Activated T-cell treated with anti-CD3 and anti-CD28 coated beads for 48 hours (primary cell): ENCODE results near the gene ZMYM1.
"Not testable (repeated sequence)": the region's sequence is repeated elsewhere in the genome, so short reads cannot be mapped to it uniquely, and the experiment has no call there.

Source experiments
- DNase-seq: peaks from one replicate; pipeline ENCODE4 v3.0.0-alpha.2; 2020; ENCODE audit warnings: low read depth

ZMYM1 gene

GRCh38 chr1:35076426-35076825 is 2.8 kb upstream of the ZMYM1 start:
- DNase-seq, result not testable (repeated sequence)

GRCh38 chr1:35080171-35080854 is 1.1 kb downstream of the ZMYM1 start:
- DNase-seq, result no peak

- no peak for DNase-seq
These were observed 6.2 kb downstream of the ZMYM1 start for GRCh38 chr1:35085421-35085820.

GRCh38 chr1:35097224-35097623 is 18.0 kb downstream of the ZMYM1 start:
- no peak for DNase-seq

GRCh38 chr1:35111106-35111505 is 31.9 kb downstream of the ZMYM1 start:
- no peak for DNase-seq

- no peak for DNase-seq
These were observed 33.5 kb downstream of the ZMYM1 start for GRCh38 chr1:35112668-35113067.

GRCh38 chr1:35115459-35116383 is 36.5 kb downstream of the ZMYM1 start:
- DNase-seq, result no peak

- DNase-seq, result no peak
These were observed 41.4 kb downstream of the ZMYM1 start for GRCh38 chr1:35120458-35121133.

- DNase-seq, result no peak
These were observed 43.1 kb downstream of the ZMYM1 start for GRCh38 chr1:35122311-35122710.

GRCh38 chr1:35126546-35126945 is 47.4 kb downstream of the ZMYM1 start:
- no peak for DNase-seq

GRCh38 chr1:35129080-35129479 is 49.9 kb downstream of the ZMYM1 start:
- DNase-seq, result no peak

GRCh38 chr1:35136780-35137179 is 57.6 kb downstream of the ZMYM1 start:
- DNase-seq, result no peak

GRCh38 chr1:35137590-35137989 is 58.4 kb downstream of the ZMYM1 start:
- DNase-seq, result not testable (repeated sequence)

GRCh38 chr1:35142294-35142693 is 63.1 kb downstream of the ZMYM1 start:
- DNase-seq, result not testable (repeated sequence)

GRCh38 chr1:35142728-35143127 is 63.5 kb downstream of the ZMYM1 start:
- not testable (repeated sequence) for DNase-seq

- no peak for DNase-seq
These were observed 64.7 kb downstream of the ZMYM1 start for GRCh38 chr1:35143737-35144508.

- not testable (repeated sequence) for DNase-seq
These were observed 66.8 kb downstream of the ZMYM1 start for GRCh38 chr1:35145892-35146549.

- no peak for DNase-seq
These were observed 72.0 kb downstream of the ZMYM1 start for GRCh38 chr1:35151220-35151619.

GRCh38 chr1:35164893-35165292 is 85.7 kb downstream of the ZMYM1 start:
- DNase-seq, result no peak
